NCI-H2171 (cell line): ENCODE measurements around the gene GPAM.
"Not testable (repeated sequence)": the region's sequence is repeated elsewhere in the genome, so short reads cannot be mapped to it uniquely, and the experiment has no call there.

Experiments
- DNase-seq: peaks from one replicate; lab custom pipeline; 2025; lab: John Stamatoyannopoulos, UW

Gene GPAM, protein sequence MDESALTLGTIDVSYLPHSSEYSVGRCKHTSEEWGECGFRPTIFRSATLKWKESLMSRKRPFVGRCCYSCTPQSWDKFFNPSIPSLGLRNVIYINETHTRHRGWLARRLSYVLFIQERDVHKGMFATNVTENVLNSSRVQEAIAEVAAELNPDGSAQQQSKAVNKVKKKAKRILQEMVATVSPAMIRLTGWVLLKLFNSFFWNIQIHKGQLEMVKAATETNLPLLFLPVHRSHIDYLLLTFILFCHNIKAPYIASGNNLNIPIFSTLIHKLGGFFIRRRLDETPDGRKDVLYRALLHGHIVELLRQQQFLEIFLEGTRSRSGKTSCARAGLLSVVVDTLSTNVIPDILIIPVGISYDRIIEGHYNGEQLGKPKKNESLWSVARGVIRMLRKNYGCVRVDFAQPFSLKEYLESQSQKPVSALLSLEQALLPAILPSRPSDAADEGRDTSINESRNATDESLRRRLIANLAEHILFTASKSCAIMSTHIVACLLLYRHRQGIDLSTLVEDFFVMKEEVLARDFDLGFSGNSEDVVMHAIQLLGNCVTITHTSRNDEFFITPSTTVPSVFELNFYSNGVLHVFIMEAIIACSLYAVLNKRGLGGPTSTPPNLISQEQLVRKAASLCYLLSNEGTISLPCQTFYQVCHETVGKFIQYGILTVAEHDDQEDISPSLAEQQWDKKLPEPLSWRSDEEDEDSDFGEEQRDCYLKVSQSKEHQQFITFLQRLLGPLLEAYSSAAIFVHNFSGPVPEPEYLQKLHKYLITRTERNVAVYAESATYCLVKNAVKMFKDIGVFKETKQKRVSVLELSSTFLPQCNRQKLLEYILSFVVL

DNA sequence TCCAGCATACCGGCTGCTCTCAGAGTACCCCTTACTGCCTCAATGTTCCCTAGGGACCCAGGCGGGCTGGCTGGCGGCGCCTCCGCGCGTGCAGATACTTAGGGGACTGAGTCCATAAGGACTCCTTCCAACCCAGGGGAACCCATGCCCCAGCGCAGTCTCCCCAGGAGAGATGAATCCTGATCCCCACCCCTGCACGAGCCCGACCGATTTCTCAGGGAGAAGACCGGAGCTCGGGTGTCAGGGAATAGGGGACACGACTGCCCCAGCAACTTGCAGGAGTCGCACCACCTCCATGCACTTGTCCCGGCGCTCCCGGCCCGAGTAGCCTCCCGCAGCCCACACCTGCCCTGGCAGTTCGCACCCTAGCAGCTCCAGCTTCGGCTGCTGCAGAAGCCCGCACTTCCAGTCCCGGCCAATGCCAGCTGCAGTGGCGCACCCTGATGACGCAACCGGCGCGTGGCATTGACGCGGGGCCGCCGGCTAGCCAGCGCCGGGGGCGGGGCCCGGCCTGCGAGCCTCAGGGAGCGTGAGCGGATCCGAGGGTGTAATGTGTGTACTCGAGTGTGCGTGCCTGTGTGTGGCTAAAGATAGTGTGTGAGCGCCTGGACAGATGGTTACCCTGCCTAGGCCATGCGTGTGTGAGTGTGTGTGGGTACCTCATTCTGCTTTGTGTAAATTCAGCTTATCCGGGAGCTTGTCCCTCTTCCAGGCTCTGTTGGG, at the start of gene GPAM:
Gene GPAM (minus strand): TSS at position 437 of the 723 bp plus-strand sequence. CDS start 1,981 bp downstream, outside the sequence.
- DNase-seq = peak; percentile 62

DNA sequence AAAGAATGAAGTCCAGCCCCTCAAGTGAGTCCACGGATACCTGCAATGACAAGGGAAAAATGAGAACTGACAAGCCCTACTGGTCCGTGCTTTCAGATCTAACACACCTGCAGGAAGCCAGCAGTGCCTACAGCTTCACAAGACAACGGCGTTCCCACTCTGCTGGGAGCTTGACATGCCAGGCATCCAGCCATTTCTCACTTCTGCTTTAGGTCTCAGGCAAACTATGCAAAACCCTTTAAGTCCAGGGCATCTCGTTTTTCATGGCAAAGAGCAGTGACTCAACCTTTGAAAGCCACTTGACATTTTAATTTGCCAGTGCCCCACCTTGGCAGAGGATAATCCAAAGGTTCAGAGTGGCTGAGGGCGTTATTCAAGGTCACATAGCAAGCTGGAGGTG, 49.1 kb upstream of the GPAM start:
- no peak for DNase-seq

DNA sequence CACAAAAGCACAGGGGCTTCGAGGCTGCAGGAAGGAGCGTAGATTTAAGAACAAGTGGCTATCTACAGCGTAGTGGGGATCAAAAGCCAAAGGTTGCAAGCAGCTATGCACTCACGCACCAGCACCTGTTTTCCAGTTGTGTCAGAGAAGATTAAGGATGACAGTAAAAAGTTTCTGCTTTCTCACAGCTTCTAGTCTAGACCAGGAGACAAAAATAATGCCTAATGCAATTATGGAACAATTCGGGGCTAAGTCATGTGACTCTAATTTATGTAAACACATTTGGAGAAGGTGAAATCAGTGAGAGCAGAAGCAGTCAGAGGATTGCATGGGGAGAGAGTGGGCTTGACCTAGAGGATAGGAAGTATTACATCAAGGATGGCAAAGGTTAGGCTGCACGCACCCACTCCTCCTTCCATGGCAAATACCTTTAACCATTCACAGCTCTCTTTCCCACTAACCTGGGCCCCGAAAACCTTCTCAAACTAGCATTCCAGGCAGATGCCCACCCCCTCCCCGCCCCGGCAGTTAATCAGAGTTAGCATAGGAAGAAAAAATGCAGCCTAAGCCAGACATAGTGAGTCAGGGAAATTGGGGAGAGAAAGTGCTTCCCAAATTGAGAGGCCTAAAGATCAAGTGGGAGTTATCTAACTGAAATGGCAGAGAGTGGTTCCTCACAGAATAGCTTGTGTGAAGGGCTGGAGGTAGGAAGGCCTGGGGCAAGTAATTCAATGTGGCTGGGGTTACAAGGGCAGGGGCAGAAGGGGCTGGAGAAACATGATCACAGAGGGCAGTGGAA, 48.2 kb upstream of the GPAM start:
- DNase-seq = no peak

DNA sequence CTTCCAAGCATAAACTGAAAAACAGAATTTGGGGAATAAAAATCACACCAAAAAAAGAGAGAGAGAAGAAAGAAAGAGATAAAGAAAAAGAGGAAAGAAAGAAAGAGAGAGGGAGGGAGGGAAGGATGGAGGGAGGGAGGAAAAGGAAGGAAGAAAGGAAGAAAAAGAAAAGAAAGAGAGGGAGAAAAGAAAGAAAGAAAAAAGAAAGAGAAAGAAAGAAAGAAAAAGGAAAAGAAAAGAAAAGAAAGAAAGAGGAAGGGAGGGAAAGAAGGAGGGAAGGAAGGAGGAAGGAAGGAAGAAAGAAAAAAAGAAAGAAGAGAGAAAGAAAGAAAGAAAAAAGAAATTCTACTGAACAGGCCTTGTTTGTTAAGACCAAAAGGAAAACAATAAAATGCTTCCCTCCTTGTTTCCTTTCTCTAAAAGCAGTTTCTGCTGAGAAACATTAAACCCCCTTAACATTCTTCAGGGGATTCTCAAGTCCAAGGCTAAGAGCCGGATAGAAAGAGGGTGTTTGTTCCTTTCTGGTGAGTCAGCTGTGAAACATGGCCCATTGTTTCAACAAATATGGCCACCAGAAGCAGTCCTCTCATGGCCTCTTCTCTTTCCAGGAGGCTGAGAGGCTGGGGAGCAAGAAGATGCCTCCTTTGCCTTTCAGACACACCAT, 46.9 kb upstream of the GPAM start:
- DNase-seq = no peak

DNA sequence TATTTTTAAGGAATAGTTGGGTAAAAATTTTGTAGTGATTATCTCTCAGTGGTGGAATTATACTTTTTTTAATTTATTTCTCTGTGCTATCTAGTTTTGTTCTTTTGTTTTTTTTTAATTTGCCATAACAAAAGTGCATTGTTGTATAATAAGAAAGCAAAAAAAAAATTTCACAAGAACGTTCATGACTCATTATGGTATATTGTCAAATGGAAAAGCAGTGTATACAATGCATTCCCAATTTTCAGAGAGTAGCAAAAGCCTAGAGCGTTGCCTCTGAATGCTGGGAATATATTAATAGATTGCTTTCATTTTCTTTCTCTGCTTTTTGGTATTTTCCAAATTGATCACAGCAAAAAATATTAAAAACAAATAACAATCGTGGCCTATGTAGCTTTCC, 46.3 kb upstream of the GPAM start:
- DNase-seq = no peak

DNA sequence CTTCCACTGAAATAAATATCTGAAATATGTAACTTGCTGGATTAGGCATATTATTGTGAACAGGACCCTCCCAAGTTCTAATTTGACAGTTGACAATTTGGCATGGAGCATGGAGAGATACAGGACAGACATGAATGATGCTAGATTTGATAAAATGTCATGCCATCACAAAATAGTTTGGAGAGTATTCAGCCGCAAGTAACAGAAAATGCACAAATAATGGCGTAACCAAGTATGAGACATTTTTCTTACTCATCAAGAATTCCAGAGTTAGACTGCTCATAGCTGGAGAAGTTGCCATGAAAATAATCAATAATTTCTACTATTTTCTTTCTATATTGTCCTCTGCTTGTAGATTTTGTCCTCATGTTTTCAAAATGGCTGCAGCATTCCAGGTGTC, 45.5 kb upstream of the GPAM start:
- no peak for DNase-seq

DNA sequence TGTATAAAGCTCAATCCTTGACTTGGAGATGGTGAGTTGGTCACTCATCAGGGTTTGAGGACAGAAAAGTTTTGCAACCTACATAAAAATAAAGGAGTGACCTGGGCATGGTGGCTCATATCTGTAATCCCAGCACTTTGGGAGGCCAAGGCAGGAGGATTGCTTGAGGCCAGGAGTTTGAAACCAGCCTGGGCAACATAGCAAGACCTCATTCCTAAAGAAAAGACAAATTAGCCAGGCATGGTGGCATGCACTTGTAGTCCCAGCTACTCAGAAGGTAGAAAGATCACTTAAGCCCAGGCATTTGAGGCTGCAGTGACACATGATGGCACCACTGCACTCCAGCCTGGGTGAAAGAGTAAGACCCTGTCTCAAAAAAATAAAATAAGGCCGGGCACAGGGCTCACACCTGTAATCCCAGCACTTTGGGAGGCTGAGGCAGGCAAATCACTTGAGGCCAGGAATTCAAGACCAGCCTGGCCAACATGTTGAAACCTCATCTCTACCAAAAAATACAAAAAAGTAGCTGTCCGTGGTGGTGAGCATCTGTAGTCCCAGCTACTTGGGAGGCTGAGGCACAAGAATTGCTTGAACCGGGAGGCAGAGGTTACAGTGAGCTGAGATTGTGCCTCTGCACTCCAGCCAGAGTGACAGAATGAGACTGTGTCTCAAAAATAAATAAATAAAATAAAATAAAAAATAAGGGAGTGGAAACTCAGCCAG, 45.0 kb upstream of the GPAM start:
- DNase-seq = not testable (repeated sequence)

DNA sequence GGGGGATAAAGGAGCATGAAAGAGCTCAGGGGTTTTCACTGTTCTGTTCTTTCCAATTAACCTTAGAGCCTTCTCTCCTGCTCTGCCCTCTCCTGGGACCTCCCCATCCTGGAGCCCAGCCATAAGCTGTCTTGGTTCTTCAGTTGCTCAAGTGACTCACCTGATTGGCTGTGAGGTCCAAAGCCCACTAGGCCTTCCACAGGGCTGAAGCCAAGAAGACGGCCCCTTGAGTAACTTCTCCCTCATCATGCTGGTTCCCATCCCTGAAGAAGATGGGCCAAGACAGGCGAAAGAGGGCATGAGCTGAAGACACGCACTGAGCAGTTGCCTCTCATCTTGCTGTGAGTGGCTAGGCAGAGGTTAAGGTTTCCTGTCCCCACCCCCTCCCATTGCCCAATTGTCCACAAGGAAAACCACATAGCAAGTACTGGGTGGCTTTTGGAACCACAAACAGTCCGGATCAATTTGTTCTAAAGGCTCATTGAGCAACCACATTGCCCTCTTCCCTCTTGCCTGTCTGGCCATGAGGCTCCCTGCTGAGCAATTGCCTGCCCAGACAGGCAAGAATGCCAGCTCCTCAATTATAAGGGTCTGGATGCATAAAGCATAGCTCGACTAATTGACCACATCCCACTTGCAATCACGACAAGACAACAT, 43.9 kb upstream of the GPAM start:
- no peak for DNase-seq

DNA sequence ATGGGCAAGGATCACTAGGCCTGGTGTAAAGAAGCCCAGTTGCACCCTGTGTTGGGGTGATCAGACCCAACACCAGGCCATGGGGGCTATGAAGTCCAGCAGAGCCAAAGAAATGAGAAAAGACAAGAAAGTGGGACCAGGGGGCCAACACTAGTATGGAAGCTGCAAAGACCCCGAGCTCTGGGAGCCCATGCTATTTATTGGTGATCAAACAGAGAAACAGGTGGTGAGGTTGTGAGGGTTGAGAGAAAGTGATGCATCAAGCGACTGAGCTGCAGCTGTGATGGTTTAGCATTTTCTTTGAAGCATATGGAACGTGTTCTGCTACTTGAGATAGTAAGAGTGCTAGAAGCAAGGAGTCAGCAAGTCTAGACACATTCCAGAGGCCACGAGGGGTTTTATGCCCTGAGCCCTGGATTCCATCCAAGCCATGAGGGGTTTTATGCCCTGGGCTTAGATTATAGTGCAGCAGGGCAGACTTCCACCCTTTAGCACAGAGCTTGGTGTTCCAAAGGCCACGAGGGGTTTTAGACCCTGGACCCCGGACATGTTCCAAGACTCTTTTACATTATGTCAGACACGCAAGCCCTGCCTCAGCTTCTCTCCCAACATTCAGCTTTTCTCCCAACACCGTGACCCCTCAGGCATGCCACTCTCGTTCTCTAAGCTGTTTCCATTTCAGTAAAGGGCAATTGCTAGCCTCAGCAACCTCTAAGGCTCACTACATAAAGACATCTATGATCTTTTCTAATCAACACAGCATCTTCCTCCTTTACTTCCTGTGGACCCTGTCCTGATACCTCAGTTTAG, 43.1 kb upstream of the GPAM start:
- peak; percentile 9 for DNase-seq

DNA sequence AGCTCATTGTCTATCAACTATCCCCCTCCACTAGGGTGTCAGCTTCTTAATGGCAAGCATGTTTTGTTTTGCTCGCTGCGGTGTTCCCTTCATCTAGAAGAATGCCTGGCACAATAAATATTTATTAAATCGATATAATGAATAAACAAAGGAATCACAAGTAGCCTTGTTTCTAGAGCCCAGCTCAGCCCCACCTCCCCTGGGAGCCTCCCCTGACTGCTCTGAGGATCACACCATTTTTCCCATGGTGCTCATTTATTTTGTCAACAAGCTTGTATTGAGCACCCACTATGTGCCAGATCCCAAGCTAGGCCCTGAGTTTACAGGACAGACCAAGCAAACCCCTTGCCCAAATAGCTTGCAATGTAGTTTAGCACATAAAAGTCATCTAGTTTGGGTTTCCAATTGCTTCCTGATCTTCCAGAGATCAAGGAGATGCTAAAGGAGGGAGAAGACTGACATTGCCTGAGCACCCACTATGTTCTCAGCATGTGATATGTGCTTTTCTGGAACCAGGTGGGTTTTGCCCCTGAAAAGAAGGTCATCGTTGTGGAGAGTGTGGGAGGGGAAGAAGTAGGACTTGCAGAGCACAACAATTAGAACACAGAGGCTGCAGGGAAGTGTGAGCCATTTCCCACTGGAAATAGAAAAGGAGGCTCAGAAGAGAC, 42.3 kb upstream of the GPAM start:
- DNase-seq = no peak

DNA sequence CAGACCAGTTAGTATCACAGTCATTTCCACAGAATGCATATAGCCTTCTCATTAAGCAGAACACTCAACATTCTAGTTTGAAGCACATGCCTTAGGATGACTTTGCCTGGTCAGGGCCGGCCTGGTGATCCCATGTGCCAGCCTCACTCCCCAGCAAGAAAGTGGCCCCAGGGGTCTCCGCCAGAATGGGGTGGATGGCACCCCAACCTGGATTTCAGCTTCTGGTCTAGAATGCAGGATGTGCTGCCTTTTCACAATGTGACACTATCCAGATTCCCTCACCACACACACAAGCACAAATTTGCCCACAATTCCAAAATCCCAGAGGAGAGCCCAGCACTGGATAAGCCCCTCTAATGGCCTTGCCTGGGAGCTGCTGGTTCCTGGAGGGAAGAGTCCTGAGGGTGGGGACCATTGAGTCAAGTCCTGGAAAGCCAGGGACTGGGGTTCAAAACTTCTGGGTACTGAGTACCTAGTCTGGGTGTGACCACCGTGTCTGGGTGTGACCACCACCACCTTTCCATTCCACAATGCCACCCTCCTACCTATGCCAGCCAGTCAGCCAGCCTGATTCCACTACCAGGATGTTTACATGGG, 41.5 kb upstream of the GPAM start:
- DNase-seq = no peak

DNA sequence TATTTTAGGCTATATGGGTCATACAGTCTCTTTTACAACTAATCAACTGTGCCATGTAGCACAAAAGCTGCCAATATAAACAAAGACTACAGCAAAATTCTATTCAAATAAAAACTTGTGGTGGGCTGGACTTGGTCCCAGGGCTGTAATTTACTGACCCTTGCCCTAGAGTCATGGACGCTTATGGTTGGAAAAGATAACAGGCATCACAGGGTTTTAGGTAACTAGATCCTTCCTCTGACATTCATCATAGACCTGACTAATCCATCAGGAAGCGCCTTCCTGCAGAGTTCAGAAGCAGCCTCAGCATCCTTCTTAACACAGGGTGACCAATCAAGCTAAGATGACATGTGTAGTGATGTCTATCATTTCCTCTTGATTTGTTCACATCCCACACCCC, 40.2 kb upstream of the GPAM start:
- DNase-seq = no peak

DNA sequence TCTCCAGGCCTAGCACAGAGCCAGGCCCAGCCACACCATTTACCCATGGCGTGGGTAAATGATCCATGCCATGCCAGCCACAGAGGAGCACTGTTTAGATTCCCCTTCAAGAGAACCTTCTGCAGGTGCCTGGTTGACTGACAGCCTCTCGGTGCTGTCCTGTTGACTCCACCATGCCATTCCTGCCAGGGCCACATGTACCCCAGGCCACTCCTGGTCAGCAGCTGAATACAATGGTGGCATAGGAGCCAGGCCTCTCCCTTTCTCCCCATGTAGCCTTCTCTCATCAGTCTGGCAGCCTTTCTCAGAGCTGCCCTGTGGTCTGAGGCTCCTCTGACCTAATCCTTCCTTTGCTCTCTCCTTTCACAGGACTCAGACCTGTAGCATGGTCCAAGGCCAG, 39.2 kb upstream of the GPAM start:
- DNase-seq = no peak

DNA sequence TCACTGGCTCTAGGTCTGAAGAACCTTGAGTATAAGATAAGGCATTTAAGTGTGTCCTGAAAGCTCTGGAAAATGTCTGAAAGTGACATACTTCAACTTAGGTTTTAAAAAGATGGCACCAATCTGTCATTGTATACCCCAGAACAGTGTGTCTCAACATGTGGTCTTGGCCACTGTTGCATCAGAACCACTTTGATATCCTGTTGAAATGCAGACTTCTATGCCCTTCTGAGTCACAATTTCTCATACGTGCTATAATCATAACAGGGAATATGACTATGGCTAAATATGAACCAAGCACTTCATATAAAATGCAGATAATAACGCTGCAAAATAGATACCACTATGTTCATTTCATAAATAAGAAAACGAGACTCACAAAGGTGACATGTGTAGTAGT, 38.0 kb upstream of the GPAM start:
- DNase-seq = no peak

DNA sequence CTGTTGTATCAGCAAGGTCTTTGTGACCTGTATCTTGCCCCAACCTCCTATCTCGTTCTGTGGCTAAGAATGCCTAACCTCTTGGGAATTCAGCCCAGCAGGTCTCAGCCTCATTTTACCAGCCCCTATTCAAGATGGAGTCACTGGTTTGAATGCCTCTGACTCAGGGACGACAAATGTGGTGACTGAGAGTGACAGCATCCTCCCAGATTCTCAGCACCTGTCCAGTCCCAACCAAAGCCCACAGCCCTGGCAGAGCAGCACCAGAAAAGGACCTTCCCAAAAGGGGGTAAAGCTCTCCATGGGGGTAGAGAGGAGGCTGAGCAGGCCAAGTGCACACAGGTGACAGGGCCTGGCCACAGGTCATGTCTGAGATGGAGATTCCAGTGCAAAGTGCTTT, 35.4 kb upstream of the GPAM start:
- no peak for DNase-seq

DNA sequence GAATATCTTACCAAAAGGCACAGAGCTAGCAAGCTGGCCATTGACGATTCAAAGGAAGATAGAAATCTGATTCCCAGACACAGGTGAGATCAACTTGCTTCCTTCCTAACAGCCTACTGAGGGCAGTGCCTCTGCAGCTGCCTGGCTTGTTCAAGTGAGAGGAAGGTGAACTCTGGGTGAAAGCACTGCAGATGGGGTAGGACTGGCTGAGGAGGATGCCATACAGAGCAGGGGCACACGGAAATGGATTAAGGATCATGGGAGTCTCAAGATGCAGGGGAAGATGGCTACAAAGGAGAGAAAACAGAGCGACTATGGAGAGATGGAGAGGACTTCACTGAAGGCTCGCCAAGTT, 34.4 kb upstream of the GPAM start:
- DNase-seq = no peak

DNA sequence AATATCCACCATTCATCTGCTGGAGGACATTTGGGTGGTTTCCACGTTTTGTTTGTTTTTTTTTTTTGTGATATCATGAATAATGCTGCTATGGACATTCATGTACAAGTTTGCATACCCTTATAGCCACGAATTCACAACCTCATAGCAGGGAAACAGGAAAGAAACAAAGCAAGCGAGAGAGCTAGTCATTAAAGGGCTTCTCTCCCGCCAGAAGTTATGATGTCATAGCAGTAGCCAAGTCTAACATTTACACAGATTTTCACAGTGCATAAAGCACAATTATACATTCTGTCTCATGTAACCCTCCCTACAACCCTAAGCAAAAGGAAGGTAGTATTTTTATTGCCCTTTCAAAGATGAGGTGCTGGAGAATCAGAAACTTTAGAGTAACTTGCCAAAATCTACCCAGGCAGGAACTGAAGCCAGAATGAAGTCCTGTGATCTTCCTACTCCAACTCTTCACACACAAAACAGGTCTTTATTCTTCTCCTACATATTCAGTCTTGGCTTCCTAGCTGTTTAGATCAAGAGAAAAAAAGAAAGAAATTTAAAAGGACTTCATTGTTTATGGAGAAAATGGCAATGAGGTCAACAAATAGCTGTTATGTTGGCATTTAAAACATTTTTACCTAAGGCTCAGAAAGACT, 33.9 kb upstream of the GPAM start:
- DNase-seq = no peak

DNA sequence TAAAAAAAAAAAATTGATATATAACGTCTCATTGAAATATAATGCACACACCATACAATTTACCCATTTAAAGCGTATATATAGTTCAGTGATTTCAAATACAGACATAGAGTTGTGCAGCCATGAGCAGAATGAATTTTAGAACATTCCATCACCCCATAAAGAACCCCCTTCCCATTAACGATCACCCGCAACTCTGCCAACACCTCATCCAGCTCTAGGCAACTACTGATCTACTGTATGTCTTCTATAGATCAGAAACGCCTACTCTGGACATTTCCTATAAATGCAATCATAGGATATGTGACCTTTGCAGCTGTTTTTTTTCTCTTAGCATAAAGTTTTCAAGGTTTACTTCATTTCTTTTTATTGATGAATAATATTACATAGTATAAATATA, 33.4 kb upstream of the GPAM start:
- DNase-seq = no peak
